Neural cell (in vitro differentiated cells): ENCODE results near the gene C10orf90.

ENCODE experiments used
- EP300 ChIP-seq: fragments of 450-650 bp; conservative IDR thresholded peaks from 2 replicates; pipeline ENCODE4 v1.6.1; 2014; ENCODE audit warnings: antibody characterized with exemption, mild to moderate bottlenecking, moderate library complexity; ENCODE audit not compliant: poor library complexity, severe bottlenecking
- EZH2 ChIP-seq: fragments of 200-600, 300-800 bp; shearing (Covaris generic), sonication (generic); IDR thresholded peaks from 2 replicates; pipeline ENCODE4 v1.6.1; 2014; ENCODE audit warnings: antibody characterized with exemption, low read length, borderline replicate concordance, mild to moderate bottlenecking; ENCODE audit not compliant: insufficient read depth, poor library complexity, severe bottlenecking
- POLR2AphosphoS5 ChIP-seq: IDR thresholded peaks from 2 replicates; pipeline ENCODE4 v1.6.1; 2012
- SMC3 ChIP-seq: fragments of 450-650 bp; conservative IDR thresholded peaks from 2 replicates; pipeline ENCODE4 v1.6.1; 2014; ENCODE audit warnings: antibody characterized with exemption, mild to moderate bottlenecking, moderate library complexity; ENCODE audit not compliant: poor library complexity
- TF ChIP-seq, protein P1 (sequence below): fragments of 450-650 bp; IDR thresholded peaks from 2 replicates; pipeline ENCODE4 v1.5.1; 2014; ENCODE audit warnings: antibody characterized with exemption, mild to moderate bottlenecking, moderate library complexity; ENCODE audit not compliant: poor library complexity, severe bottlenecking

- TF ChIP-seq, protein P1, sequence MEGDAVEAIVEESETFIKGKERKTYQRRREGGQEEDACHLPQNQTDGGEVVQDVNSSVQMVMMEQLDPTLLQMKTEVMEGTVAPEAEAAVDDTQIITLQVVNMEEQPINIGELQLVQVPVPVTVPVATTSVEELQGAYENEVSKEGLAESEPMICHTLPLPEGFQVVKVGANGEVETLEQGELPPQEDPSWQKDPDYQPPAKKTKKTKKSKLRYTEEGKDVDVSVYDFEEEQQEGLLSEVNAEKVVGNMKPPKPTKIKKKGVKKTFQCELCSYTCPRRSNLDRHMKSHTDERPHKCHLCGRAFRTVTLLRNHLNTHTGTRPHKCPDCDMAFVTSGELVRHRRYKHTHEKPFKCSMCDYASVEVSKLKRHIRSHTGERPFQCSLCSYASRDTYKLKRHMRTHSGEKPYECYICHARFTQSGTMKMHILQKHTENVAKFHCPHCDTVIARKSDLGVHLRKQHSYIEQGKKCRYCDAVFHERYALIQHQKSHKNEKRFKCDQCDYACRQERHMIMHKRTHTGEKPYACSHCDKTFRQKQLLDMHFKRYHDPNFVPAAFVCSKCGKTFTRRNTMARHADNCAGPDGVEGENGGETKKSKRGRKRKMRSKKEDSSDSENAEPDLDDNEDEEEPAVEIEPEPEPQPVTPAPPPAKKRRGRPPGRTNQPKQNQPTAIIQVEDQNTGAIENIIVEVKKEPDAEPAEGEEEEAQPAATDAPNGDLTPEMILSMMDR = no peak
- TF ChIP-seq POLR2AphosphoS5 (no peak), SMC3 (no peak), EZH2 (no peak), EP300 (no peak)
Observed at GRCh38 chr10:126439942-126440341, 230.6 kb downstream of the C10orf90 start.
